ENCODE data around the gene TRIL. TPM values are rescaled to one million over a fixed set of nuclear protein-coding genes. Genes with fewer than 3 reads are reported as not detected.

The TRIL gene
- total RNA-seq, 1 donor from 2014 or later, result 0.47 TPM

- intact Hi-C loops (cut with micrococcal nuclease), result no loop called here
Measured at GRCh38 chr7:28942168-28942567, 16.0 kb downstream of the TRIL start.

GRCh38 chr7:28941633-28942032 lies 16.5 kb downstream of the TRIL start:
- intact Hi-C loops (cut with micrococcal nuclease), result no loop called here

- intact Hi-C loops (cut with micrococcal nuclease), result no loop called here
Measured at GRCh38 chr7:28940741-28941384, 17.3 kb downstream of the TRIL start.

- intact Hi-C loops (cut with micrococcal nuclease), result no loop called here
Measured at GRCh38 chr7:28939844-28940544, 18.1 kb downstream of the TRIL start.

- intact Hi-C loops (cut with micrococcal nuclease), result no loop called here
Measured at GRCh38 chr7:28939367-28939766, 18.8 kb downstream of the TRIL start.

- intact Hi-C loops (cut with micrococcal nuclease), result no loop called here
Measured at GRCh38 chr7:28937619-28938018, 20.5 kb downstream of the TRIL start.

GRCh38 chr7:28937103-28937502 lies 21.0 kb downstream of the TRIL start:
- intact Hi-C loops (cut with micrococcal nuclease), result no loop called here

GRCh38 chr7:28933846-28934320 lies 24.2 kb downstream of the TRIL start:
- intact Hi-C loops (cut with micrococcal nuclease), result no loop called here

GRCh38 chr7:28931565-28931964 lies 26.6 kb downstream of the TRIL start:
- intact Hi-C loops (cut with micrococcal nuclease), result no loop called here

- intact Hi-C loops (cut with micrococcal nuclease), result loop anchor here (1.0 to 10.0 kb wide), 6 partner anchors 26 to 758 kb away; no protein-coding TSS in a partner anchor
Measured at GRCh38 chr7:28926871-28927597, 31.1 kb downstream of the TRIL start.

GRCh38 chr7:28922624-28923331 lies 35.4 kb downstream of the TRIL start:
- intact Hi-C loops (cut with micrococcal nuclease), result loop anchor here (1.0 to 10.0 kb wide), 8 partner anchors 180 to 1140 kb away; no protein-coding TSS in a partner anchor

GRCh38 chr7:28921822-28922221 lies 36.3 kb downstream of the TRIL start:
- intact Hi-C loops (cut with micrococcal nuclease), result loop anchor here (1.0 to 10.0 kb wide), 8 partner anchors 180 to 1141 kb away; no protein-coding TSS in a partner anchor

GRCh38 chr7:28920424-28920823 lies 37.7 kb downstream of the TRIL start:
- intact Hi-C loops (cut with micrococcal nuclease), result loop anchor here (5.0 to 10.0 kb wide), 2 partner anchors 764 to 1002 kb away; no protein-coding TSS in a partner anchor

- intact Hi-C loops (cut with micrococcal nuclease), result no loop called here
Measured at GRCh38 chr7:28919510-28919909, 38.6 kb downstream of the TRIL start.

GRCh38 chr7:28908775-28909174 lies 49.4 kb downstream of the TRIL start:
- intact Hi-C loops (cut with micrococcal nuclease), result no loop called here

- intact Hi-C loops (cut with micrococcal nuclease), result no loop called here
Measured at GRCh38 chr7:28905464-28905863, 52.7 kb downstream of the TRIL start.

- intact Hi-C loops (cut with micrococcal nuclease), result no loop called here
Measured at GRCh38 chr7:28904578-28905048, 53.5 kb downstream of the TRIL start.

- intact Hi-C loops (cut with micrococcal nuclease), result no loop called here
Measured at GRCh38 chr7:28903730-28904577, 54.2 kb downstream of the TRIL start.
